SH-SY5Y (cell line): ENCODE results near the gene RPS14.

ENCODE experiments used
- GATA2 ChIP-seq: IDR thresholded peaks from 2 replicates; pipeline ENCODE4 v1.6.1; 2011; ENCODE audit warnings: mild to moderate bottlenecking, low read depth, low read length
- GATA3 ChIP-seq: IDR thresholded peaks from 2 replicates; pipeline ENCODE4 v1.6.1; 2011; ENCODE audit warnings: low read depth, mild to moderate bottlenecking, low read length, moderate library complexity

DNA sequence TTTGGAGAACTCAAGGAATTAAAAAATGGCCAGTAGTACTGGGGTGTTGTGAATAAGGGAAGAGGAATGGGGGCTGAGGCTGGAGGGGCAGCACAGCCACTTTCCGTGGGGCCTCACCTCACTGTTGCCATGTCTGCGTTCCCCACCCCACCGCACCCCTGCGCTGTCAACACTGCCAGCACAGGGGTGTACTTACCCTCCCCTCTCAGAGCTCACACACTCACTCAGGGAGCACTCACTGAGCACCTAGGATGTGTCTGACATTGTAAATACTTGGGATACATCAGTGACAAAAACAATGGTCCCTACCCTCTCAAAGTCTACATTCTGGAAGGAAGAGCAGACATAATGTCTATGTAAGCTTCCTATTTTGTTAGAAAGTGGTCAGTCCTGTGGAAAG, 3.4 kb upstream of the RPS14 start:
- TF ChIP-seq GATA2 (no peak), GATA3 (no peak)
